Fibroblast of peridontal ligament (primary cell): Measurements from ENCODE around the gene PGAP6.
A peak's percentile ranks its signal among the peaks of the same experiment; 100 is the strongest.
"Not testable (repeated sequence)": the region's sequence is repeated elsewhere in the genome, so short reads cannot be mapped to it uniquely, and the experiment has no call there.

Experiments used
- DNase-seq: peaks from one replicate; pipeline ENCODE4 v3.0.0-alpha.2; 2010; ENCODE audit errors: extremely low read depth

Gene PGAP6

DNA sequence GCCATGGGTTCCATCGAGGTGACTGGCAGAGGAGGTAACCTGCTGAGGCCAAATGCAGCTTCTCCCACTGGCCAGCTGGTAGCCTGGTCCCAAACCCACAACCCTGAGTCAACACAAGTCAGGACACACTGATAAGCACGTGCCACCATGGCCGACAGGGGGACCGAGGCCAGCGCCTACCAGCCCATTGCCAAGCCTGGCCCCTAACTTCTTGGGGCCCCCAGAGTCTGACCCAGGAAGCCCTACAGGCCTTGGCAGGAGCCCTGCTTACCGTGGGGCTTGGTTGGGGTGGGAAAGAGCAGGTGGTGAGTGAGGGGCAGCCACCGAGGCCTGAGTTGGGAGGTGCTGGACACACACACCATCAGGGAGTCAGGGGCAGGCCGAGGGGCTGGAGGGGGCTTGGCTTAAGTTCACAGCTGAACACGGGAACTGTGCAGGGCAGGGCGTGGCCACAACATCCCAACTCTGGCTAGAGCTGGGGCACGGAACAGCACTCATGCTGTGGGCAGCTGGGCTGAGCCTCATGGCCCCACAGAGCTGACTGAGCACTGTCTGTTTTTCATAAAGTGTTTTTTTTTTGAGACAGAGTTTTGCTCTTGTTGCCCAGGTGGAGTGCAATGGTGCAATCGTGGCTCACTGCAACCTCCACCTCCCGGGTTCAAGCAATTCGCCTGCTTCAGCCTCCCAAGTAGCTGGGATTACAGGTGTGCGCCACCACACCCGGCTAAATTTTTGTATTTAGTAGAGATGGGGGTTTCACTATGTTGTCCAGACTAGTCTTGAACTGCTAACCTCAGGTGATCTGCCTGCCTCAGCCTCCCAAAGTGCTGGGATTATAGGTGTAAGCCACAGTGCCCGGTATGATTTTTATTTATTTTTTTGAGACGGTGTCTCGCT lies 16.9 kb downstream of the PGAP6 start:
- no peak for DNase-seq

DNA sequence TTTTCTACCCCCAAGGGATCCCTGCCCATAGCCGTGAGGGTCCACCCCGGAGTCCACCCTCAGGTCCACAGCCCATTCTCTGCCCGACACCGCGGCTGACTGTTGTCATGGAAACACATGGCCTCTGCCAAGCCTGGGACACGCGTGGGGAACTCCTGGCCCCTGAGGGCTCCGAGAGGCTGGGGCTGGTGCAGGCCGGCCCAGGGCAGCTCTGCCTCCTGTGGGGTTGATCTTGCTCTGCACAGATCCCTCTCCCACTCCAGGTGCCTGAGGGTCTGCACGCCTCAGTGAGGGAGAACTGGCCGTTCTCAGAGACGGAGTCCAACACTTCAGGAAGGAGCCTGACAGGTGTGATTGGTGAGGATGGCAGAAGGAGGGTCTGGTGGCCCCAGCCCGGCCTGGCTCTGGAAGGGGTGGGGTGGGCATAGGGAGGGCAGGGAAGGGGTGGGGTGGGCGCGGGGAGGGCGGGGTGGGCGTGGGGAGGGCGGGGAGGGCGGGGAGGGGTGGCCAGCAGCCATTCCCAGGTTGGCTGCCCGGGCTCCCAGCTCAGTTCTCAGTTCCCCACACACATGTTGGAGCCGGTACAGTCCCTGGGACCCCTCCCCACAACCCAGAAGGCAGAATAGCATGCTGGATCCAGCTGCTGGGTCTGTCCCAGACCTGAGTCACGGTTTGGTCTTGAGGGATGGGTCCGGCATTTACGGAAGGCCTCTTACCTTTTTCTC lies 17.9 kb downstream of the PGAP6 start:
- DNase-seq = no peak

DNA sequence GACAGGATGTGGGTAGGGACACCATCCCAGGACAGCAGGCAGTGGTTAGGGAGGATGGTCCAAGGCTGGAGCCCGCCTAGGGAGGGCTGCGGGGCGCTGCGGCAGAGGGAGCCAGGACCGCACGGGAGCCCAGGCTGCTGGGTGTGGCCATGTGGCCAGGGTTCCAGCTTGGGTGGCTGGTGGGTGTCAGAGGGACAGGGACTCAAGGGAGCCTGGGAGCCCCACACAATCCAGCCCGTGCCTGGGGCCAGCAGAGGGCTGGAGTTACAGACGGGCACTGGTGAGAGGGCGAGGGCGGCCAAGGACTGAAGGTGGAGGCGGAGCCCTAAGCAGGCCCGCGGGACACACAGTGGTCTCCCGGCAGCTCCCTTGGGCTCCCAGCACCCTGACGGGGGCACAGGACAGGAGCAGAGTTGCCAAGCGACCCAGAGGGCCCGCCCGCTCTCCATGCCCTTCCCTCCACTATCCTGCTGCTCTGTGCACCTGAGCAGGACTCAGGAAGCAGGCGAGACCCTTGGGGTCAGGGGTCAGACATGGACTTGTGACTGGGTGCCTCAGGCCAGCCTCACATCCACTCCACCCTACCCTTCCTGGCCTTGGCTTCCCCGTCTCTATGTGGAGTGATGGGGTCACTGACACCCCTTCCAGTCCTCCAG lies 18.5 kb downstream of the PGAP6 start:
- no peak for DNase-seq

DNA sequence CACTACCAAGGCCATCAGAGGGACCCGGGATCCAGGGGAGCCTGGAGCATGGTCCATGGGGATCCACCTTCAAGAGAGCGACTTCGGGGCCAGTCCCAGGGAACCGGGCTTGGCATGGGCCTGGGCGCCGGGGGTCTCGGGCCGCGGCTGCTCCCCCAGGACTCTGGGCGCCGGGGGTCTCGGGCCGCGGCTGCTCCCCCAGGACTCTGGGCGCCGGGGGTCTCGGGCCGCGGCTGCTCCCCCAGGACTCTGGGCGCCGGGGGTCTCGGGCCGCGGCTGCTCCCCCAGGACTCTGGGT lies 19.1 kb downstream of the PGAP6 start:
- not testable (repeated sequence) for DNase-seq

DNA sequence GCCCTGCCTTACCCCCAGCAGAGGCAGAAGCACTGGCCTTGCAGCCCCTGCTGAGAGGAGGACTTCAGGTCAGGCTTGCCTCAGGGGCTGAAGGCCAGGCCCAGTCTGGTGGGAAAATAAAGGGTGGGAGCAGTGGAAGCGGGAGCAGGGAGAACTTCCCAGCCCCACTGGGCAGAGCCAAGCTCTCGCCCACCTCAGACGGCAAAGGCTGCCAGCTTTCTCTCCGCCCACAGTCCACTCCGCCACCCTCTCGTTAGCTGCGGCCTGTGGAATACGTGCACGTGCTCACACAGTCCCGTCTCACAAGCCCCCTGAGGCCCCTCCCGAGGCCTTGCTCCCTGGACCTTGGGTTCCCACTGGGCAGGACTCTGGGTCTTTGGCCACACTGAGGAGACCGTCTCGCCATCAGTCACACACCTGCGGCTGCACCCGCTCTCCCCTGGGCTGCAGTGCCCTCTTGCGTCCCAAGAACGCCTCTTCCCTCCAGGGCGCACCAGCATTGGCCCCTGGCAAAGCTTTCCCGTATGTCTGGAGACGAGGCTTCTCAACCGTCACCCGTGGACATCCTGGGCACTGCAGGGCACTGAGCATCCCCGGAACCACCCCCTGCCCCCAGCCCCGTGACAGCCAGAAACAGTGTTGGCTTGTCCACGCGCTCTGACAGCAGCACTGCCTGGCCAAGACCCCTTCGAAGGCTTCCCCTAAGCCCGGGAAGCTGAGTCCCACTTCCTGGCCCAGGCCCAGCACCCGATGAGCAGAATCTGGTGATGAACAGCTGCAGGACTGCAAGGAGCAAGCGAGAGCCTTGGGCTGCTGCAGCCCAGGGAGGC lies 19.7 kb downstream of the PGAP6 start:
- peak; percentile 65 for DNase-seq

DNA sequence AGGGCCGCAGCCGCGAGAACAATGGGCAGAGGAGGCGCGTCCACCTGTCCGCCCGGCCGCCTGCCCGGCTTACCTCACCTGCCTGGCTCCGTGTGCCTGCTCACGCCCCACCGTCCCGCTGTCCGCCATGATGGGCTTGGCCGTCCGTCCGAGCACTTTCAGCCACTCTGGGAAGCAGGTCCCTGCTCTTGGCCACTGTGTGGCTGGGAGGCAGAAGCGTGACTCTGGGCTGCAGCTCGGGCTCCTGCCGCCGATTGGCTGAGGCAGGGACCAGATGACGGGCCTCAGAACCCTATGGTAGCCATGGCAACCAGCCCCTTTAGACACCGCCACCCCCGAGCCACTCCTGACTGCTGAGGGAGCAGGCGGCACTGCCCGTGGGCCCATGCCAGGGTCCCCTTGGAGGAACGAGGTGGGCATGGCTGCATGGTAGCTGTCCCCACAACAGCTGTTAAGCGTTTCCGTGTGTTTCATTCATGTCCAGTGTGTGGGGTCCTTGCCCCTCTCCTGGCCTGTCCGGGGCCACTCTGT lies 20.4 kb downstream of the PGAP6 start:
- DNase-seq = no peak

DNA sequence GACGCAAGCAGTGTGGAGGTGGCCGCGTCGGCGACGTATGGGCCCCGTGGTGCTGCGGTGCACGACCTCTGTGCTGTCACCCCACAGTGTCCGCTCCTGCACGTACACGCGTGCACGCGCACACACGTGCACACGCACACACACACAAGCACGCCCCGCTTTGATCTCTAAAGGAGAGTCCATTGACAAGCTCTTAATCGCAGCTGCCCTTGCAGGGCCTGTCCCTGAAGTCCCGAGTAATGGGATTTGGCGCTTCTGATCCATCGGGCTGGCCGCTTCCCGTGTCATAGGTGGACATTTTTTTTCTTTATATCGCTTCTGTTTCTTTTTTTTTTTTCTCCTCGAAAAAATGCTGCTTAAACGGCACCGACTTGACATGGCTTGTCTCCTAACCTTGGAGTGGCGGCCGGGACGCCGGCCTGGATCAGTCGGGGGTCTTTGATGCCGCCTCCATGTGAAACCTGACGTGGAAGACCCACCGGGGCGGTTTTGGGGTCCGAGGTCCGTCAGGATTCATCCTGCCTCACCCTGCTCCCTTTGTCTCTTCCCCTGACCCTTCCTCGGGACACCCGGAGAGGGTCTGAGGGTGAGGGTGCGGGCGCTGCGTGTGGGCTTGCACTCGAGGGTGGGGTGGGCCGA lies 21.0 kb downstream of the PGAP6 start:
- no peak for DNase-seq

DNA sequence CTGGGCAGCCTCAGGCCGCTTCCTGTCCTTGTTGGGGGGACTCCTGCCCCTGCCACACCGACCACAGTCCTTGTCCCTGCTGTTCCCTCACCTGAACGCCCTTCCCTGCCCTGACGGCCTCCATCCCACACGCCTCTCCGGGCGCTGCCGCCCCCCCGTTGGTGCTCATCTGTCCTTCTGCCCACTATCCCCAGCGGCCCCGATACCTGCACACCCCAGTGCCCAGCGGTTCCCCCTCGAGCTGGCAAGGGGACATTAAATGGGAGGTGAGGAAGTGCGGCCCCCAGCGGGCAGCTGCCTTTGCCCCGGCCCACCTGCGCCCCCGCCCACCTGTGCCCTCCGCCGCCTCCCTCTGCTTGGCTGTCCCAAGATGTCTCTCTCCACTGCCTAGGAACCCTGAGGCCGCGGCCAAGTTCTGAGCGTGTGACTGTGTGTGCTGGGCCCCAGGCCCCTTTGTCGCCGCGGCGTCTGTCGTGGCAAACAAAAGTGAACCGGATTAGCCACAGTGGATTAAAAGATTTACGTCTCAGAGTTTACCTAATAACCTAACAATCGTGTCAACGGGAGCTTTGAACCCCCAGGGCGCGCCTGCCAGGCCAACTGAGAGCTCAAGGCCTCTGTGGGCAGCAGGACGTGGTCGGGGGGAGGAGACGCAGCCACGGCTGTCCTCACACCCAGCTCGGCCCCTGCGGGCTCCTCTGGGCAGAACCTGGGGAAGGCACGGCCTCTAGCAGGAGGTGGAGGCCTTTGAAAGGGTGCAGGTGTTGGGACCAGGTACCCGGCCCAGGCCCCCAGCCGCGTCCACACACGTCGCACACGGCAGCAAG lies 21.7 kb downstream of the PGAP6 start:
- DNase-seq = no peak

DNA sequence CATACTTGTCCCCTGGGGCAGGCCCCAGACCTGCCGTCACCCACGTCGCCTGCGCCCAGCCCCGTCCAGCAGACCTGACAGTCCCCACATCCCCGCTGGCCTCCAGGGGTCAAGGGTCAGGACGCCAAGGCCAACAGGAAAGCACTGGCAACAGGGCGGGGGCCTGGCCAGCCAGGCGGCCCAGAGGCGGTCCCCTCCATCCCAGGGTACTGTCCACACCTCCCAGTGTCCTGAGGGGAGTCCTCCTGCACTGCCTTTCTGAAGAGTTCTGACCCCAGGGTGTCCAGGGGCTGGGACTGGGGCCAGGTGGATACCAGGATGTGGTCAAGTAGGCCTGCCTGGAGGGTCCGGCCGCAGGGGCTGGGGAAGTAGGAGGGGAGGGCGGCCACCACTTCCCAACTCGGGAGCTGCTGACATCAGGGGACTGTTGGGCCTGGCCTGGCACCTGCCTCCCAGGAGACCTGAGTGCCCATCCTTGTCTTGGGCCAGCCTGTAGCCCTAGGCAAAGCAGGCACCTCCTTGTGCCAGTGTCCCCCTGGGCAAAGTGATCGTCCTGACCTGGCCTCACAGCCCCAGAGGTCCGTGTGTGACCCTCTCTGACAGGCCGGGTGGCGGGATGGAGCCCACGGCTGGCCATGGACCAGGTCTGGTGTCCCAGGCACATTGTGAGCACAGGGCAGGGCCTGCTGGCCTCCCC lies 22.6 kb downstream of the PGAP6 start:
- DNase-seq = no peak

DNA sequence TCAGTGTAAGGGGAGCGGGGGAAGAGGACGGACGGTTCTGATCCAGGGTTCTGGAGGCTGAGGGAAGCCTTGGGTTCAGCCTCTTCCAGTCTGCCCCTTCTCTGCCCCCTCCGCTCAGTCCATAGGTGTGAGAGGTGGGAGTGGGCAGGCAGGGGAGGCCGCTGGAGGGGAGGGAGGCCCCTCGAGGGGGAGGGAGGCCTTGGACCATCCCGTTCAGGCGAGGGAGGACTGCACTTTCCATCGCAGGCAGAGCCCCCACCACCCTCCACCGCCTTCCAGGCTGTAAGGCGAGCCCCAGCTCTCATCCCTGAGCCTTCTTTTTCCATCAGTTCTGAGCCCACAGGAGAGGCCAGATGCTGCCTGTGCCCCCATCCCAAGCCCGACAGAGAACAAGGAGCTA lies 25.0 kb downstream of the PGAP6 start:
- no peak for DNase-seq

DNA sequence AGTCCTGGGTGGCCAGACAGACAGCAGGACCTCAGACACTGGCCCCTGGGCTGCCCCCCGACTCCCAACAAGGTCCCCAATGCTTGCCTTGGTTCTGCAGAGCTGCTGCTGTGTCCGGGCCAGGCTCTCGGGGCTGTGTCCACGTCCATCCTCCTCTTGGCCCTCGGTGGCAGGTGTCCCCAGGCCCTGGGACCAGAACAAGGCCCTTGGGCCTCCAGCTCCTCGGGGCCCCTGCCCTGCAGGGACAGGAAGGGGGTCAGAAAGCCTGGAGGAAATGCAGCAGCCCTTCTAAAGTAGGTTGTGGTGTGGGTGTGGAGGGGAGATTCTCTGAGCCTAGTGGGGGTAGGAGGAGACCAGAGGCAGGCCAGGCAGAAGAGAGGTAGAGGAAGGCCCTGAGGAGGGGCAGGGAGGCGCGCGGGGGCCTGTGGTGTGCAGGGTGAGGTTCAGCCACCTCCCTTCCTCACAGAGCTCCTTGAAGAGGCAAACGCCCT lies 26.8 kb downstream of the PGAP6 start:
- DNase-seq = no peak

DNA sequence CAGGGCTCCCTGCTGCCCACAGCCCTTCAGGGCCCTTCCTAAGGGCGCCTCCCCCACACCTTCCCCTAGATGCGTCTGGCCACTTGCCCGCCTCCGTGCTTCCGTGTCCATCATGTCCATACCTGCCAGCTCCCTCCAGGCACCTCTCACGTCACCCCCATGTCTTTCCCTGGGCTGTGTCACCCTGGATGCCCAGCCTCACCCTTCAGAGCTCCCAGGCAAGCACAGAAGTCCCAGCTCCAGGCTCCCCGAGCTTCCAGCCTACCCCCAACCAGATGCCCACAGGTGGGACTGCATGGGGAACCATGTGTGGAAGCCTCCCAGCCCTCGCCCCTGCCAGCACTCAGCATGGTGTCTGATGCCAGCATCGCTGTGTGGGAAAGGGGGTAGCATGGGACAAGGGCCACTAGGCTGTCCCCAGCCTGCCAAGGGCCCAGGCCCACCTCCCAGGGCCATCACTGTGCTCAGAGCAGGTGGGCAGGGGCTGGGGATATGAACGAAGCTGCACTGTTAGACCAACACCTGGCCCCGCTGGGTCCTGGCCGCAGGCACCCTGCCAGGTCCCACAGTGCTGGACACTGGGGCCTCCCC lies 27.4 kb downstream of the PGAP6 start:
- no peak for DNase-seq

DNA sequence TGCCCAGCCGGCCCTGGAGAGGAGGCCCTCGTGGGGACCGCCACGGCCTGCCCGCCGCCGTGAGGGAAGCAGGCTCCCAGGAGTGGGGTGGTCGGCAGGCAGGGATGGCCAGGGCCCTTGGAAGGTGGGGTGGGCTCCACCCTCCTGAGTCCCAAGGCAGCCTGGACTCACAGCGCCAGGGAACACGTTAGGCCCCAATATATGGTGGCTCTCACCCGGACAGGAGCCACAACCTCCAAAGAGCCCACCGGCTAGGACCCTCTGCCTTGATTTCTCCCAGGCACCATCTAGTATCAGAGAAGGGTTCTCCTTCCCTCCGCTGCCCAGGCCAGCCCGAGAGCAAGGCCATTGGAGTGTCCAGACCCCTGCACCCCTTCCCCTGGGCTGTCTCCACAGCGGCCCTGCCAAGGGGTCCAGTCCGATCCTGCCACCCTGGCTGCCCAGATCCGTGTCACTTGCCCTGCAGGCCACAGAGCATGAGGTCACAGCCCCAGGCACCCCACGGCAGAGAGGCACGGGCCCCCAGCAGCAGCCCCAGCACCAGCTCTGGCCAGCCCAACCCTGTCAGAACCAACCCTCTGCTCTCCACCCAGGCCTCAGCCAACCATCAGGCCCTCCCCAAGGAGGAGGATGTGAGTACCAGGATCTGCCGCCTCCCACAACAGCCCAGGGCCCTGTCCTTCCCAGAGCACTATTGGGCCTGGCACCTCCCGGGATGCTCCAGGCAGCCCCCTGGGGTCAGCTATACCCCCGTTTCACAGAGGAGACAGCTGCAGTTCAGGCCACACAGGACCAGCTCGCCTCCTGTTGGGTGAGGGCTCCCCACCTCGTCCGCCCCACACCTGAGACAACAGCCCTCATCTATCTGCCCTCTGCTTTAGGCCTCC lies 28.1 kb downstream of the PGAP6 start:
- DNase-seq = no peak

DNA sequence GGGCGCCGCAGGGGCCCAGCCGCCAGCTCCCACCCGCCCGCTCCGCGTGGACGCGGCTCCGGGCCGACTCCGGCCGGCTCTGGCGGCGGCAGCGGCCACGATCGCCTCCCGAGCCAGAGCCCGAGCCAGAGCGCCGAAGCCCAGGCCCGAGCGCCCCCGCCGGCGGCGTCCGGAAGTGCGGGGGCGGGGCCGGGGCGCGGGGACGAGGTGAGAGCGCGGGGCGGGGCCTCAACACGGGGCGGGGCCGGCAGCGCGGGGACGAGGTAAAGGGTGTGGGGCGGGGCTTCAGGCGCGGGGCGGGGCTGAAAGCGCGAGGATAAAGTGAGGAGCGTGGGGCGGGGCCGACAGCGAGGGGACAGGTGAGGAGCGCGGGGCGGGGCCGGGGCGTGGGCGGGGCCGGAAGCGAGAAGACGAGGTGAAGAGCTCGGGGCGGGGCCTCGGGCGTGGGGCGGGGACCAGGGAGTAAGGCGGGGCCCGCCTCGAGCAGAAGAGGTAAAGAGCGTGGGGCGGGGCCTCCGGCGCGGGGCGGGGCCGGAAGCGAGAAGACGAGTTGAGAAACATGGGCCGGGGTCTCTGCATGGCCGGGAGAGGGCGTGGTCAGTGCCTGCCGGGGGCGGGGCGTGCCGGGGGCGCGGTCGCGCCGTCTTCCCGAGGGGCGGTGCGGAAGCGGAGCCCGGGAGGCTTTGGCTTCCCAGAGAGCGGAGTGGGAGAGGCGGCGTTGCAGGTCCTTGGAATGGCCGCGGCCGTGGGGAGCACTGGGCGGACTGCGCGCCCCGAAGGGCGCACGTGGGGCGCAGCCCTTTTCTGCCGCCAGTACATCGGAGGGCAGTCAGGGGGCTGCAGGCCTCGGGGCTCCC lies 29.0 kb downstream of the PGAP6 start, which contains the start of gene AXIN1:
AXIN1 (minus strand) TSS at position 177 of the 857 bp plus-strand sequence. CDS start 5,698 bp downstream, outside the sequence.
- DNase-seq = peak; percentile 76

DNA sequence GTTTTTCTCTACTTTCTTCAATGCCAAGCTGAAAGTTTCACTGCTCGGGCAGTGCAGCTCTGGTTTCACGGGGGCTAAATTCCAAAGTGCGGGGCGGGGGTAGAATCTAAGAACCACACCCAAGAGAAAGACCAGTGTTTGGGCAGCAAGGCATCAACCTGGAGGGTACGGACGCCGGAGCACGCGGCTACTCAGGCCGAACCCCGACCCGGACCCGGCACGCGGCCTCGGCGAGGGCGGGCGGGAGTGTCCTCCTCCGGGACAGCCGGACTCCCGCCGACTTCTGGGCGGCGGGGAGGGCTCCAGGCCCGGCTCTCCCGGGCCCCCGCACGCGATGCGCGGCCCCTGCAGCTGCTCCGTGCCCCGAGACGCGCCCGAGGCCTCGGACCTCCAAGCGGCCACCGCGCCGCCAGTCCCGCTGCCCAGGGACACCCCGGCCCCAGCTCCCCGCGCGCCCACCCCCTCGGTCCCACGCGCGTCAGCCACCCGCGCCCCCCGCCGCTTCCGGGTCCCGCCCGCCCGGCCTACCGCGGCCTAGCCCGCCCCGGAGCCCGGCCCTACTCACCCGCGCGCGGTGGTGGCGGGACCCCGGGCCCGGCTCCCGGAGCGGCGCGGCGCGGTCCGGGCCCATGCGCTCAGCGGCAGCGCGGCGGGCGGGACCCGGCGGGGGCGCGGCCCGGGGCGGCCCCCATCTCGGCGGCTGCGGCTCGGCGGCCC lies 29.8 kb downstream of the PGAP6 start:
- DNase-seq = no peak

DNA sequence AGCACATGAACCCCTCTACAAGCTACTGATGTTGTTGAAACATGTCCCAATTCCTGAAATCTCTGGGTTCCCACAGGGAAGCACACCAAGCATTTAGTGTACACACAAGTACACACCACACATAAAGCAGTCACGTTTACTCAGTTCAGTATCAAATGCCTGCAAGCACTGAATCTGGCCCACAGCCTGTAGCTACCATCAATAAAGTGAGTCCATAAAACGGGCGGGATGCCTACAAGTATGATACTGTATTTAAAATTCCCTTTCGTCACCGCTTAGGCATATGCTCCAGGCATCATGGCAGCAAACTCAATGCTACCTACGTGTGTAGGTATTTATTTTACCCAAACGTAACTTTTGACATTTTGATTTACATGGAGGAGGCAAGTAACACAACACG lies 31.6 kb downstream of the PGAP6 start:
- DNase-seq = no peak
